NB4 (cell line): ENCODE measurements around the gene DLX2.

ENCODE experiments used
- DNase-seq: peaks from one replicate; pipeline ENCODE4 v3.0.0; 2010; ENCODE audit warnings: low read depth
- H3K4me3 ChIP-seq: one replicate; pipeline ENCODE4 v1.5.1; 2011; ENCODE audit warnings: mild to moderate bottlenecking, low read depth, low read length, moderate library complexity
- CTCF ChIP-seq: IDR thresholded peaks from one replicate; pipeline ENCODE4 v1.5.1; 2012; ENCODE audit warnings: low read depth, low read length
- MYC ChIP-seq: IDR thresholded peaks from 2 replicates; pipeline ENCODE4 v1.6.1; 2011; ENCODE audit warnings: low read depth, low read length
- POLR2A ChIP-seq: IDR thresholded peaks from 2 replicates; pipeline ENCODE4 v1.6.1; 2011; ENCODE audit warnings: mild to moderate bottlenecking; ENCODE audit not compliant: insufficient read length; ENCODE audit errors: extremely low read depth
- TF ChIP-seq, protein P1 (sequence below): IDR thresholded peaks from 2 replicates; pipeline ENCODE4 v1.6.1; 2011; ENCODE audit warnings: low read depth, low read length

Gene DLX2

GRCh38 chr2:172080641-172081220, 22.0 kb downstream of the DLX2 start:
- TF ChIP-seq CTCF (no peak), POLR2A (no peak), MYC (no peak)
- TF ChIP-seq, protein P1, sequence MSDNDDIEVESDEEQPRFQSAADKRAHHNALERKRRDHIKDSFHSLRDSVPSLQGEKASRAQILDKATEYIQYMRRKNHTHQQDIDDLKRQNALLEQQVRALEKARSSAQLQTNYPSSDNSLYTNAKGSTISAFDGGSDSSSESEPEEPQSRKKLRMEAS = no peak

GRCh38 chr2:172079838-172080640, 22.7 kb downstream of the DLX2 start:
- H3K4me3 ChIP-seq = no peak overlapping the region
- TF ChIP-seq POLR2A (no peak), MYC (no peak), CTCF (no peak)
- TF ChIP-seq, protein P1 = no peak
- DNase-seq = peak; percentile 60

More at GRCh38 chr2:172080641-172081220, 22.0 kb downstream of the DLX2 start:
- no peak overlapping the region for H3K4me3 ChIP-seq
- no peak for DNase-seq

GRCh38 chr2:172079416-172079815, 23.3 kb downstream of the DLX2 start:
- no peak overlapping the region for H3K4me3 ChIP-seq
- DNase-seq = no peak
- TF ChIP-seq, protein P1 = no peak
- TF ChIP-seq POLR2A (no peak), MYC (no peak), CTCF (no peak)

DNA sequence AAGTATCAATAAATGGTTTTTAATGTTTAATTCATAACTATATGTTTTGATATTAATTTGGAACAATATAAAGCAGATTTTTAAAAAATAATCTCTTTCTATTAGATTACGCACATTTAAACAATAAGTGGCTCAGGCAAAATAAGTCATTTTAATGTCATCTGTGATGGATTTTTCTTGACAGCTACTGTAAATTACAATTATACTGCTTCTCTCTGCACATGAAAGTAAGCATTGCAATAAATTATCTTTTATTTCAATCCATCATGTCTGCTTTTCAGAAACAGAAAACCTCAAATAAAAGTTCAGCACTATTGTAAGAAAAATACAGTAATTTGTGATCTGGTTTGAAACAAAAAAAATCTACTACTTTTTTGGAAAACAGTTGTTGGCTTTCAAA, 28.4 kb downstream of the DLX2 start:
- TF ChIP-seq, protein P1 = no peak
- no peak for TF ChIP-seq MYC
- no peak for TF ChIP-seq CTCF
- TF ChIP-seq POLR2A = no peak
- no peak overlapping the region for H3K4me3 ChIP-seq
- no peak for DNase-seq

- TF ChIP-seq, protein P1 = no peak
- TF ChIP-seq CTCF (no peak), POLR2A (no peak), MYC (no peak)
These were observed 29.2 kb downstream of the DLX2 start for GRCh38 chr2:172073518-172073917.

More at GRCh38 chr2:172073518-172073917, 29.2 kb downstream of the DLX2 start:
- H3K4me3 ChIP-seq = no peak overlapping the region
- DNase-seq = no peak
